EH (cell line): ENCODE measurements around the gene C16orf92.

Source experiments
- DNase-seq: peaks from one replicate; pipeline ENCODE4 v3.0.0-alpha.2; 2015; ENCODE audit warnings: low read depth

The C16orf92 gene

GRCh38 chr16:29989111-29989858 lies 33.7 kb upstream of the C16orf92 start:
- DNase-seq: no peak

- no peak for DNase-seq
Measured at GRCh38 chr16:29990034-29990433, 33.0 kb upstream of the C16orf92 start.

- DNase-seq: no peak
Measured at GRCh38 chr16:29990883-29991570, 32.0 kb upstream of the C16orf92 start.

- DNase-seq: no peak
Measured at GRCh38 chr16:29991571-29991904, 31.5 kb upstream of the C16orf92 start.

DNA sequence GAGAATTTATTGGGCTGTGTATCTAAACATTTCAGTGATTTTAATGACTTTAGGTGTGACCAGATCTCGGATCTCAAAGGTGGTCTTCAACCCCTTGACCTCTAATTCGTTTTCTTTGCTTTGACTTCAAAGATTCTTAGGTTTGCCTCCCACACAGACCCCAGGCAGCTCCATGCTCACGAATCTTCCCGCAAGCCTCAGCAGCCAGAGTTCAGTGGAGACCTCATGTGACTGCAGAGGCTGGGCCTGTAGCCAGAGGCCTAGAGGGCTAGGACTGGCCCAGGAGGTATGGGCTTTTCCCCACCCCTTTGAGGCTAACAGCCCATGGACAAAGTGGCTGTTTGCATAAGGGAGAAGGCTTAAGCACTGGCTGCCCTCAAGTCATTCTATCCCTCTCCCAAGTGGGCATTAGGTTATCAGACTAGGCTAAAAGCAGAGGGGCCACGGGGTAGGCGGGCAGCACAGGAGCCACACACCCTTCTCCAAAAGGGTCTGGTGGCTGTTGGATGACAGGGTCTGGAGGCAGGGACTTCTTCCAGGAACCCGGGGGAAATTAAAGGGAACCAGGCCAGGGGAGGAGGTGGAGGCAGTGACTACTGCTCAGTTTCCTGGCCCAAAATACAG lies 30.5 kb upstream of the C16orf92 start:
- peak; percentile 38 for DNase-seq

GRCh38 chr16:29993191-29993902 lies 29.7 kb upstream of the C16orf92 start:
- DNase-seq: no peak

GRCh38 chr16:29993903-29994599 lies 28.9 kb upstream of the C16orf92 start:
- DNase-seq: no peak

DNA sequence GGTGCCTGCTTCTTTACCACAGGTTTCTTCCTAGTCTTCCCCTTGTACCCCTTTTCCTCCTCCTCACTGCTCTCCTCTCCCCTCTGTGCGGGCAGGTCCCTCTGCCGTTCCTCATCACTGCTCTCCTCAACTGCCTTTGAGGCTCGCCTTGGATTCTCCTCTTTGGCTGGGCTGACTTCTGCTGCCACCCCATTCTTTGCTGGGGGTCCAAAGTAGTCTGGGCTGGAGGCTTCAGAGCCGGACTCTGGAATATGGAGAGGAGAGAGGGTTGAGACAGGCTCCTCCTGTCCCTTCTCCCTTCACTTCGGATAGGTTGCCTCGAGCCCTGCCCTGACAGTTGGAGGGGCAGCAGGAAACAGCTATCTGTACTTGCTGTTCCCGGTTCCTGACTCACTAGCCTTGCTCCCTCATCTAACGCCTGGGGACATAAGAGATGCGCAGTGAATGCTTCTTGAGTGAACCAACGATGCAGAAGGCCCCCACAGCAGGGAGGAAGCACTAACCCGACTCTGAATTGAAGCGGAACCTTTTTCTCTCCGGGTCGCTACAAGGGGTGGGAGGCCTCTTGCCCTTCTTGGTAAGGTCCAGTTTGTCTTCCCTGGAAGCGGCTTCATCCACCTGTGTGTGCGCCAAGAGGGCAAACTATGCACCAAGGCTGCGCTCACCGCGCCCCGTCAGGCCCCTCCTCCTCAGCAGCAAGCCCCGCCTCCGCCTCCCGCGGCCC lies 28.2 kb upstream of the C16orf92 start:
- peak; percentile 91 for DNase-seq

DNA sequence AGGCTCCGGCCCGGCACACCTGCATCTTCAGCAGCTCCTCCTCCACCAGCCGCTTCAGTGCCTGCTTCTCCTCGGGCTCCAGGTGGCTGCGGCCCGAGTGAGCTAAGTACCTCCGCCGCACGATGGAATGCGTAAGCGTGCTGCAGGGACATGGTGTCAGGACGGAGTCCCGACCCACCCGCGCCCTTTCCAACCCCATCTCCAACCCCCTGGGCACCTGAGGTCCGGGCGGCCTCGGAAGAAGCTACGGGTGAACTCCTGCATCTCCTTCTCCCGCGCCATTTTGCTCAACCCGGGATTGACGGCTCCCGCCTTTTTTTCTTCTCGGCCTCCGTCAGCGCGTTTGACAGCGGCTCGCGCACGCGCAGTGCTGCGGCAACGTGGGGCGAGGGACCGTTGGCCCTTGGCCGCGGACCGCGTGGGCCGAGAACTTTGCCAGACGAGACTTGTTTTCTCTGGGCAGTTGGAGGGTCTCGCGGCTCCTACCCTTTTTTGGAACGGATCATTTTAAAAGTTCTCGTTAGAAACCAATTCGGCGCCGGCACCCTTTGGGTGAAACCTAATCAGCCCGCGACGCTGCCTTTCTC lies 27.6 kb upstream of the C16orf92 start, which contains the start of gene HIRIP3:
HIRIP3 (minus strand) TSS at position 294 of the 587 bp plus-strand sequence; CDS start at position 282, 12 bp downstream.
- peak; percentile 81 for DNase-seq

DNA sequence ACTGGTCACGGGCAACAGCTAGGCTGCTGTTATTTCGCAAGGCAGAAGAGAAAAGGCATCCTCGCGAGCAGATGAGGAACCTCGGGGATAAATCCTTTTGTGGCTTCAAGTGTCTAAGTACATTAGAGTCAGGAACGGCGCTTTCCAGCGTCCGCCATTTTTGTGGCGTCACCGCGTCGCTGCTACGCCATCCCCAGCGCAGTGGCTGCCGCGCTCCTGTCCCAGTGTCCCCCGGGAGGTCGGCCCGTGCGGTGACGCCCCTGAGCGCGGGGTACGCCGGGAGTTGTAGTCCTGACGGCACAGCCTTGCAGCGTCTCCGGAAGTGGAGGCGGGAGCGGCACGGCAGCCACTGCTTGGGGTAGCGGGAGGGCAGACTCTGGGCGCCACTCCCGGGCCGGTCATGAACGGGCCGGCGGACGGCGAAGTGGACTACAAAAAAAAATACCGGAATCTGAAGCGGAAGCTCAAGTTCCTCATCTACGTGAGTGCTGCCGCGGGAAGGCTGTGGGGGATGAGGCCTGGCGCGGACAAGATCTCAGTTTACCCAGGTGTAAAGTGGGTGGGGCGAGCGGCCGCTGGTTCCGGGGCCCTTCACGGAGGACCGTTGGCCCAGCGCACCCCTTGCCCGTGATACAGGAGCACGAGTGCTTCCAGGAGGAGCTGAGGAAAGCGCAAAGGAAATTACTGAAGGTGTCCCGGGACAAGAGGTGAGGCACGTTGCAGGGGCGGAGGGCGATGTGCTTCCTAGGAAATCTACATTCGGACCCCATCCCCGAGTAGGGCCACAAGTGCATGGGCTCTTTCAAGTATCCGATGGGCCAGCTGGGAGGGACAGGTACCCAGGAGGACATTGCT lies 26.9 kb upstream of the C16orf92 start, which contains the start of gene INO80E:
INO80E (plus strand) TSS at position 331 of the 855 bp plus-strand sequence; CDS start at position 401, 70 bp downstream.
- peak; percentile 96 for DNase-seq

GRCh38 chr16:29996766-29997250 lies 26.2 kb upstream of the C16orf92 start:
- no peak for DNase-seq

DNA sequence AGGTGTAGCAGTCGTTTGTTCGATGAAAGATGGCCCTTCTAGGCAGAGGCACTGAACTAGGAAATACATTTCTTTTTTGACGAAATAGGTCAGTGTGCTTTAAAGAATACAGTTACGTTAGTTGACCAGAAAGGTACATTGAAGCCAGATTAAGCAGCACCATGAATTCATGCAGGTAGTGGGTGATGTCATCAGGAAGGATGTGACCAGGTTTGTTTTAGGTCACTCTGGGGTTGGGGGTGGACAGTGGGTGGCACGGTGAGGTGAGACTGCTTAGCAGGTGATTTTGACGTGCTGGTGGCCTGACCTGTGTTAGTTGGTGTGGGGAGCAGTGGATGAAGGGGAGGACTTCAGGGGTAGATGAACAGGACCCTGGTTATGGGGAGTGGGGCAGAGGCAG lies 23.4 kb upstream of the C16orf92 start:
- DNase-seq: no peak

DNA sequence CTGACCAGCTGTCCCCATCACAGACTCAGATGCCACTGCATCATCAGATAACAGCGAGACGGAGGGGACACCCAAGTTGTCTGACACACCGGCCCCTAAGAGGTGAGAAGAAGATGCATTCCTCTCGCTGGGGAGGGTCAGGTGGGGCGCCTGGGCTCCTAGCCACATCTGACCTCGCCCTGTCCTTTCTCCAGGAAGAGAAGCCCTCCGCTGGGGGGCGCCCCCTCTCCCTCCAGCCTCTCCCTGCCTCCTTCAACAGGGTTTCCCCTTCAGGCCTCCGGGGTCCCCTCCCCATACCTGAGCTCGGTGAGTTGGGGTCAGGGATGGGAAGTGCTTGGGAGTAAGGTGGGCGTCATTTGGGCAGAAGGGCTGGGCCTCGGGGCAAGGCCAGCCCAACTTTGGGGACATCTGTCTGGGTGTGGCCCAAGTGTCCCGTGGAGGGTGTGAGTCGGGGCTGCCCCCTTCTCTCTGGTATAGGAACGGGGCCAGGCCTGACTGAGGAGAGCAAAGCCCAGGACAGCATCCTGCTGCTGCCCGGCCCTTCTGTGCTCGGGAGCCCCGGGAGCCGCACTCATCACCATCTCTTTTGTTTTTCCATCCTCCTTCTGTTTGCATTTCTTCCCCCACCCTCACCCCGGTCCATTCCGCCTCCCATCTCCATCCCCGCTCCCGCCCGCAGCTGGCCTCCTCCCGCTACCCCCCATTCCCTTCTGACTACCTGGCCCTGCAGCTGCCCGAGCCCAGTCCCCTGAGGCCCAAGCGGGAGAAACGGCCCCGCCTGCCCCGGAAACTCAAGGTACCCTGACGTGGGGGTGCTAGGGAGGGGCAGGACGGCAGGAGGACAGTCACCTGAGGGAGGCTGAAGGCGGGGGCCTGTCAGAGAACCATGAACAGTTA lies 22.0 kb upstream of the C16orf92 start:
- no peak for DNase-seq

DNA sequence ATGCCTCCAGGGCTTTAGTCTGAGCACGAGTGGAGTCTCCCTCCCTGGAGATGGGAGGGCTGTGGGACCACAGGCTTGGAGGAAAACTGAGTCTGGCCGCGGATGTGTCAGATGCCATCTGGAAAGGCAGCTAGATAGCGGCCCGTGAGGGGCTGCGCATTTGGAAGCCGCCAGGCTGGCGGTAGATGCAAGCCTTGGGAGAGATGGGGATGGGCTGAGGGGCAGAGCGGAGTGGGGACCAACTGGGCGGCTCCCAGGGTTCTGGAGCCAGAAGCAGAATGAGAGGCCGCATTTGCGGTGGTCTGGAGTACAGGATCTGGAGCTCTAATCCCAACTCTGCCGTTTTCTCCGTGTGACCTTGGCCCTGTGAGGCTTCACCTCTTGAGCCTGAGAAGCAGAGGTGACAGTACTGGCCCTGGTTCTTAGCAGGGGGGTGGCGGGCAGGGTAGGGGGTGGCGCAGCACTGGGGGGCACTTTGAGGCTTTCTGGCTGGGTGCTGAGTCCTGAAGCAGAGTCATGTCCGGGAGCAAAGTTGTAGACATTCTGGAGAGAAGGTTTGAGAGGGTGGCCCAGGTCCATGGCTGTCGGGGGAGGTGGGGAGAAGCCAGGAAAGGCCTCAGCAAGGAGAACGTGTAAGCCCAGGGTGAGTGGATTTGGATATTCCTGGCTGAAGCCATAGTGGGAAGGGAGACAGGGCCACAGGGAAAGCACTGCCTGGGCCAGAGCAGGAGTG lies 20.2 kb upstream of the C16orf92 start:
- no peak for DNase-seq

- DNase-seq: no peak
Measured at GRCh38 chr16:30003670-30004423, 19.2 kb upstream of the C16orf92 start.

- DNase-seq: no peak
Measured at GRCh38 chr16:30004424-30004776, 18.6 kb upstream of the C16orf92 start.

GRCh38 chr16:30004811-30005242 lies 18.2 kb upstream of the C16orf92 start:
- DNase-seq: no peak
